K562 (cell line): ENCODE data around the gene NPEPPS. TPM values are rescaled to one million over a fixed set of nuclear protein-coding genes. Genes with fewer than 3 reads are reported as not detected.

Experiments
- ATAC-seq: fragments of 200-7000 bp; cut with Tn5 transposase; 3 replicates; pipeline ENCODE4 v1.9.1; 2020; ENCODE audit warnings: moderate library complexity
- BruUV-seq: library from RNA; stranded (reverse); fragments of 400-500 nt; replicated peaks from 2 replicates; lab custom pipeline; 2021; lab: Mats Ljungman, UMichigan
- CTCF ChIA-PET: fragments of 300-600 bp; formaldehyde crosslinking; extraction: SDS; loops from one replicate; lab custom pipeline; 2021; ENCODE audit warnings: low intra/inter-chr PET ratio; lab: Yijun Ruan, JAX
- POLR2A ChIA-PET: fragments of 300-600, 350-650 bp; sonication (Branson Sonifier 250); formaldehyde crosslinking; extraction: SDS; loops from one replicate; lab custom pipeline; 2021; ENCODE audit warnings: antibody characterized with exemption, inconsistent platforms; lab: Yijun Ruan, JAX
- DNase-seq, 4 experiments: peaks; one replicate each; pipeline versions ENCODE4 v3.0.0 to v3.0.0-alpha.2; 2011 to 2018; ENCODE audit warnings: low spot score in 3 of 4, mixed read lengths in 3 of 4; ENCODE audit errors: extremely low read depth in 1 of 4
- FAIRE-seq: peaks from 2 replicates; lab custom pipeline; 2011; peaks lifted over from hg19 to GRCh38; lab: Jason Lieb, UNC
- H2AFZ ChIP-seq: 2 replicates; pipeline ENCODE4 v1.6.0; 2011; ENCODE audit warnings: low read depth, low read length, control low read depth, inconsistent platforms
- H3K27ac ChIP-seq: fragments of 200-600 bp; 3 replicates; pipeline ENCODE4 v1.8.0; 2011; ENCODE audit warnings: low read depth, mild to moderate bottlenecking, control low read depth, inconsistent platforms, low read length, moderate library complexity, mixed read lengths; ENCODE audit errors: extremely low read depth
- H3K27me3 ChIP-seq, 2 experiments: fragments of 300-600 bp in 1 of 2; 2 replicates in 1 of 2; 3 replicates in 1 of 2; pipeline versions ENCODE4 v1.6.0 to v1.8.0; 2011; ENCODE audit warnings: inconsistent platforms in 2 of 2, low read length in 2 of 2, mild to moderate bottlenecking in 1 of 2, mixed read lengths in 1 of 2, moderate library complexity in 1 of 2; ENCODE audit not compliant: control insufficient read depth in 2 of 2, insufficient read depth in 2 of 2
- H3K36me3 ChIP-seq: fragments of 300-600 bp; 3 replicates; pipeline ENCODE4 v1.8.0; 2011; ENCODE audit warnings: mild to moderate bottlenecking, low read length, inconsistent platforms; ENCODE audit not compliant: control insufficient read depth, insufficient read depth
- H3K4me1 ChIP-seq, 2 experiments: fragments of 200-600 bp in 1 of 2; replicated peaks in 1 of 2; 2 replicates in 1 of 2; 3 replicates in 1 of 2; pipeline versions ENCODE4 v1.5.1 to v1.8.0; 2011; ENCODE audit warnings: inconsistent platforms in 2 of 2, low read length in 2 of 2, mild to moderate bottlenecking in 1 of 2, mixed read lengths in 1 of 2, moderate library complexity in 1 of 2; ENCODE audit not compliant: control insufficient read depth in 2 of 2, insufficient read depth in 2 of 2
- H3K4me2 ChIP-seq: 2 replicates; pipeline ENCODE4 v1.6.1; 2011; ENCODE audit warnings: low read length, control low read depth, inconsistent platforms, mixed read lengths; ENCODE audit not compliant: insufficient read depth
- H3K4me3 ChIP-seq: fragments of 200-600 bp; sonication (generic), shearing (Covaris generic); 2 replicates; pipeline ENCODE4 v1.5.1; 2016; ENCODE audit warnings: control low read depth, inconsistent platforms
- H3K79me2 ChIP-seq: fragments of 200-600 bp; 3 replicates; pipeline ENCODE4 v1.8.0; 2011; ENCODE audit warnings: low read length, inconsistent platforms; ENCODE audit not compliant: control insufficient read depth, insufficient read depth
- H3K9ac ChIP-seq, 2 experiments: 2 replicates each; pipeline versions ENCODE4 v1.6.0 to v1.6.1; 2011; ENCODE audit warnings: low read depth in 2 of 2, low read length in 2 of 2, control low read depth in 1 of 2, inconsistent platforms in 1 of 2, mild to moderate bottlenecking in 1 of 2, mixed read lengths in 1 of 2; ENCODE audit not compliant: insufficient read depth in 1 of 2
- H3K9me1 ChIP-seq: one replicate; pipeline ENCODE4 v1.6.0; 2011; ENCODE audit warnings: inconsistent platforms, mild to moderate bottlenecking, low read length, moderate library complexity; ENCODE audit not compliant: control insufficient read depth, insufficient read depth
- H3K9me3 ChIP-seq: replicated peaks from 2 replicates; pipeline ENCODE4 v1.5.1; 2011; ENCODE audit warnings: low read depth, low read length, inconsistent platforms; ENCODE audit not compliant: control insufficient read depth, insufficient read depth
- H4K20me1 ChIP-seq: replicated peaks from 2 replicates; pipeline ENCODE4 v1.6.1; 2011; ENCODE audit warnings: low read length, inconsistent platforms, mixed read lengths; ENCODE audit not compliant: control insufficient read depth, insufficient read depth
- NCOR1 ChIP-seq: fragments of 450-650 bp; IDR thresholded peaks from 2 replicates; pipeline ENCODE4 v1.6.1; 2016; ENCODE audit warnings: mild to moderate bottlenecking, moderate library complexity
- ZNF253 ChIP-seq: fragments of 250-450 bp; sonication (Bioruptor Pico); conservative IDR thresholded peaks from 2 replicates; pipeline ENCODE4 v1.6.1; 2021; ENCODE audit warnings: mild to moderate bottlenecking
- WGBS: fragments of 100-300 bp; shearing (Covaris generic); methylation state at CpG from one replicate; pipeline ENCODE4 v1.1.6; 2016; ENCODE audit warnings: low coverage, mixed read lengths; ENCODE audit not compliant: insufficient coverage; ENCODE audit errors: missing lambda C conversion rate; 5-methylcytosine and 5-hydroxymethylcytosine counted together
- in situ Hi-C: fragments of 300-500 bp; cut with MboI; formaldehyde crosslinking; loops from 4 replicates; pipeline ENCODE4 v1.15.0; 2018; ENCODE audit warnings: inconsistent platforms, mixed read lengths
- intact Hi-C: fragments of 100-400 bp; cut with micrococcal nuclease; formaldehyde crosslinking; loops from 2 replicates; pipeline ENCODE4 v1.14.2; 2022
- polyA plus RNA-seq, 8 experiments: library from polyadenylated mRNA; depleted of rRNA in 4 of 8; stranded (reverse) in 5 of 8; unstranded in 3 of 8; fragments of >200 nt; fragmentation: Nextera tagmentation in 2 of 8; fragmentation: Illumina TruSeq in 1 of 8; extraction: Ambion mirVana in 2 of 8; extraction: Trizol in 1 of 8; gene quantifications; 2 replicates each; pipeline versions ENCODE4 v1.2.1 to v1.2.3, GENCODE V29; 2011 to 2014; ENCODE audit warnings: inconsistent platforms in 1 of 8, missing spikeins in 1 of 8
- total RNA-seq, 7 experiments: library from RNA; depleted of rRNA in 6 of 7; stranded (reverse); fragments of >200 nt in 6 of 7; fragmentation: Illumina TruSeq in 2 of 7; extraction: Trizol in 2 of 7; gene quantifications; 2 replicates each; pipeline versions ENCODE4 v1.2.1 to v1.2.3, GENCODE V29; 2011 to 2021; ENCODE audit warnings: low replicate concordance in 1 of 7
- TF ChIP-seq, protein P1 (sequence below), 3 experiments: IDR thresholded peaks in 2 of 3; conservative IDR thresholded peaks in 1 of 3; 2 replicates each; pipeline ENCODE4 v1.5.1; 2011 to 2012; ENCODE audit warnings: low read length in 3 of 3, mild to moderate bottlenecking in 3 of 3, control low read depth in 2 of 3, improper control_type of control experiment in 1 of 3, inconsistent platforms in 1 of 3, low read depth in 1 of 3, mixed read lengths in 1 of 3, moderate library complexity in 1 of 3; ENCODE audit not compliant: insufficient read depth in 2 of 3

NPEPPS gene
- total and polyA plus RNA-seq, 9 of the 15 experiments (the other 6 are each of a cell fraction or from before 2014, with no cell fraction given) = 21.4 to 108 (median 46.0) TPM

DNA sequence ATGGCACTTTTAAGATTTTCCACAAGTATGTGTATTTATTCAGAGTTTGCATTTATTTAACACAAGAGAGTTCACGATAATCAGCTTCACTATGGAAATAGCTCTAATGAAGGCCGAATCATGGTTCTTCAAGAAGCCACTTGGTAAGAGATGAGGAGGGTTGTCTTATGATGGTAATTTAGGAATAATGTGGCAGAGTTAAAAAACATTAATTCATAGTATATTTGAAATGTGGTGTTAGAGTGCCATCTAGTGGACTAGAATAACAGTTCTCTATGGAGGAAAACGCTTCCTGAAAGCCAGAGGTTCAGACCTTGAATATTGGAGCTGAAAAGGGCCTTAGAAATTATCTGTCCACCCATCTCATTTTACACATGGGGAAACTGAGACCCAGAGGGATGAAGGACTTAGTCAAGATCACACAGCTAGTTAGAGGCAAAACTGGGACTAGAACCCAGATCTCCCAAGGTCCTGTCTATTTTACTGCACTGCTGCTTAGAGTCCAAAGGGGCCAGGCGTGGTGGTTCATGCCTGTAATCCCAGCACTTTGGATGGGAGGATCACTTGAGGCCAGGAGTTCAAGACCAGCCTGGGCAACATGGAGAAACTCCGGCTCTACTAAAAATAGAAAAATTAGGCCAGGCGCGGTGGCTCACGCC lies 85.0 kb downstream of the NPEPPS start (continued):
- TF ChIP-seq ZNF253 (CRISPR knock-in tag) = no peak

DNA sequence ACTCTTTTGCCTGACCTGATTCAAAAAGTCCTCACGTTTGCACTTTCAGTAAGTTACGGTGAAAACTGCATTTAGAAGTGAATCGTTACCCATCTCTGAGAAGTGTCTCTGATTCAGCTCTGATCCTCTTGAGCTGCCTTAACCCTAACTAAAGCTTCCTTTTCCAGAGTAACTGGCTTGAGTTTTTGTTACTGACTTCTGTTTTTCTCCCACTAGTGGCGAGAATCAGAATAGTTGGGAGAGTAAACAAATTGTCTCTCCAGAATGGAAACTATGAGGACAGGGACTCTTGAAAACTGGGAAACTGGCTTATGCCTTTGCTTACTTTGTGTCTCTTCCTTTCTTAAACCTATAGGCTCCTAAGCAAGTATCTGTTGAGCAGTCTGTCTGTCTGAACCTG lies 87.5 kb downstream of the NPEPPS start:
- intact Hi-C loops = loop anchor here (5.0 kb wide), 1 partner anchor 256 kb away; no protein-coding TSS in a partner anchor
- in situ Hi-C loops = loop anchor here (5.0 to 25.0 kb wide), 3 partner anchors 256 to 631 kb away; partner anchors contain the start of gene RPRML
- POLR2A ChIA-PET = interaction anchor here (1.3 to 2.6 kb wide), 2 partner anchors 11 to 13 kb away, joined by 4 to 9 read pairs; no protein-coding TSS in a partner anchor
- no peaks in the 10 kb centered on the region for H3K27me3 ChIP-seq
- BruUV-seq = no TSS peak
- TF ChIP-seq, protein P1, sequence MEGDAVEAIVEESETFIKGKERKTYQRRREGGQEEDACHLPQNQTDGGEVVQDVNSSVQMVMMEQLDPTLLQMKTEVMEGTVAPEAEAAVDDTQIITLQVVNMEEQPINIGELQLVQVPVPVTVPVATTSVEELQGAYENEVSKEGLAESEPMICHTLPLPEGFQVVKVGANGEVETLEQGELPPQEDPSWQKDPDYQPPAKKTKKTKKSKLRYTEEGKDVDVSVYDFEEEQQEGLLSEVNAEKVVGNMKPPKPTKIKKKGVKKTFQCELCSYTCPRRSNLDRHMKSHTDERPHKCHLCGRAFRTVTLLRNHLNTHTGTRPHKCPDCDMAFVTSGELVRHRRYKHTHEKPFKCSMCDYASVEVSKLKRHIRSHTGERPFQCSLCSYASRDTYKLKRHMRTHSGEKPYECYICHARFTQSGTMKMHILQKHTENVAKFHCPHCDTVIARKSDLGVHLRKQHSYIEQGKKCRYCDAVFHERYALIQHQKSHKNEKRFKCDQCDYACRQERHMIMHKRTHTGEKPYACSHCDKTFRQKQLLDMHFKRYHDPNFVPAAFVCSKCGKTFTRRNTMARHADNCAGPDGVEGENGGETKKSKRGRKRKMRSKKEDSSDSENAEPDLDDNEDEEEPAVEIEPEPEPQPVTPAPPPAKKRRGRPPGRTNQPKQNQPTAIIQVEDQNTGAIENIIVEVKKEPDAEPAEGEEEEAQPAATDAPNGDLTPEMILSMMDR (IDR thresholded peaks at IDR 0.05 in 2 of 3, conservative IDR thresholded peaks at IDR 0.05 in 1 of 3; ENCODE audit: insufficient read depth in 2 of 3, low read depth in 1 of 3, low read length in 3 of 3) = peak in 2 of 3 experiments; percentile 18 to 29; a peak in 1 of 6 replicates
- TF ChIP-seq NCOR1 = no peak
- CTCF ChIA-PET = no interaction called here
- FAIRE-seq = no peak
- peak in 1 of 4 experiments; percentile 21 for DNase-seq
- no peaks in the 10 kb centered on the region for H3K9me3 ChIP-seq
- H3K9ac ChIP-seq = no peak overlapping the region
- peaks cover 85% of the 10 kb centered on the region for H3K36me3 ChIP-seq
- H3K4me3 ChIP-seq = no peak overlapping the region
- ATAC-seq = no peak
- H3K79me2 ChIP-seq = no peaks in the 10 kb centered on the region
- no peak overlapping the region for H3K27ac ChIP-seq
- no peak overlapping the region for H2AFZ ChIP-seq
- H3K4me2 ChIP-seq = no peak overlapping the region
- no peaks in the 10 kb centered on the region for H3K4me1 ChIP-seq
- no peaks in the 10 kb centered on the region for H4K20me1 ChIP-seq
- H3K9me1 ChIP-seq = no peaks in the 10 kb centered on the region
- WGBS = 66% methylated on average over 4 of the region's 4 CpGs
